Measurements from ENCODE around the gene ROR1.
A peak's percentile ranks its signal among the peaks of the same experiment; 100 is the strongest.

The ROR1 gene

DNA sequence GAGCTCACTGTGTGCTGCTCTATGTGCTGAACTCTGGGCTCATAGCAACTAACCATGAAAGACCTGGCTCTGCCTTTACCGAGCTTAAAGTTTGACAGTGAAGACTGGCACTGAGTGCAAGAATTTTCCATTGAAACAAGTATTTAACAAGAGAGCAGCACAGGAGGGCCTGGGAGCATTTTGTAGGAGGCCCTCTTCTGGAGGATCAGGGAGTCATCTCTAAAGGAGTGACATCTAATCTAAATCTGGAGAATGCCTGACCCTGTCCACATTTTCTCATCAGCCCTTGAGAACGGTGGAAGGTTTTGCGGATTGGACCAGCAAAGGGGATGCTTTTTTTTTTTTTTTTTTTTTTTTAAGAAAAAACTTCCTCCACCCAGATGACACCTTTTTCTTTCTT is 150.8 kb downstream of the ROR1 start:
- TF ChIP-seq, protein P1, sequence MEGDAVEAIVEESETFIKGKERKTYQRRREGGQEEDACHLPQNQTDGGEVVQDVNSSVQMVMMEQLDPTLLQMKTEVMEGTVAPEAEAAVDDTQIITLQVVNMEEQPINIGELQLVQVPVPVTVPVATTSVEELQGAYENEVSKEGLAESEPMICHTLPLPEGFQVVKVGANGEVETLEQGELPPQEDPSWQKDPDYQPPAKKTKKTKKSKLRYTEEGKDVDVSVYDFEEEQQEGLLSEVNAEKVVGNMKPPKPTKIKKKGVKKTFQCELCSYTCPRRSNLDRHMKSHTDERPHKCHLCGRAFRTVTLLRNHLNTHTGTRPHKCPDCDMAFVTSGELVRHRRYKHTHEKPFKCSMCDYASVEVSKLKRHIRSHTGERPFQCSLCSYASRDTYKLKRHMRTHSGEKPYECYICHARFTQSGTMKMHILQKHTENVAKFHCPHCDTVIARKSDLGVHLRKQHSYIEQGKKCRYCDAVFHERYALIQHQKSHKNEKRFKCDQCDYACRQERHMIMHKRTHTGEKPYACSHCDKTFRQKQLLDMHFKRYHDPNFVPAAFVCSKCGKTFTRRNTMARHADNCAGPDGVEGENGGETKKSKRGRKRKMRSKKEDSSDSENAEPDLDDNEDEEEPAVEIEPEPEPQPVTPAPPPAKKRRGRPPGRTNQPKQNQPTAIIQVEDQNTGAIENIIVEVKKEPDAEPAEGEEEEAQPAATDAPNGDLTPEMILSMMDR (conservative IDR thresholded peaks at IDR 0.05; ENCODE audit: low read depth, low read length), result peak; percentile 39
- DNase-seq (ENCODE audit: low read depth), result peak; percentile 21
- H3K4me3 ChIP-seq (ENCODE audit: low read depth, low read length), result no peak overlapping the region

GRCh38 chr1:63928186-63929105 is 154.6 kb downstream of the ROR1 start:
- TF ChIP-seq, protein P1 (conservative IDR thresholded peaks at IDR 0.05; ENCODE audit: low read depth, low read length), result no peak
- H3K4me3 ChIP-seq (ENCODE audit: low read depth, low read length), result no peak overlapping the region
- DNase-seq (ENCODE audit: low read depth), result no peak

DNA sequence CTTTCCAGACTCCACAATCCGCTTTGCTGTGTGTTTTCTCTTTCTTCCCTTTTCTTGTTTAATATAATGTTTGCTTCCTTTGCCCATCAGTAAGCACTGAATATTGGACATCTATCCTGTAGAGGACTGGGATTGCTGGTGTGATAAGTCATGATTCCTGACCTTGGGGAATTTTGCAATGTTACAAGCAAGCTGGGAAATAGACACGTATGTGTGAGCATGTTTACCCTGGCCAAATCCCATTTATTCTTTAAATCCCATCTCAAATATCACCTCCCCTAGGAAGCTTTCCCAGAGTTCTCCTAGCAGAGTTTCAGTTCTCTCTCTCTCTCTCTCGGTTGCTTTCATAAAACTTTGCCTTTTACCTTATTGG is 155.3 kb downstream of the ROR1 start:
- DNase-seq (ENCODE audit: low read depth), result no peak
- TF ChIP-seq, protein P1 (conservative IDR thresholded peaks at IDR 0.05; ENCODE audit: low read depth, low read length), result no peak
- H3K4me3 ChIP-seq (ENCODE audit: low read depth, low read length), result no peak overlapping the region

DNA sequence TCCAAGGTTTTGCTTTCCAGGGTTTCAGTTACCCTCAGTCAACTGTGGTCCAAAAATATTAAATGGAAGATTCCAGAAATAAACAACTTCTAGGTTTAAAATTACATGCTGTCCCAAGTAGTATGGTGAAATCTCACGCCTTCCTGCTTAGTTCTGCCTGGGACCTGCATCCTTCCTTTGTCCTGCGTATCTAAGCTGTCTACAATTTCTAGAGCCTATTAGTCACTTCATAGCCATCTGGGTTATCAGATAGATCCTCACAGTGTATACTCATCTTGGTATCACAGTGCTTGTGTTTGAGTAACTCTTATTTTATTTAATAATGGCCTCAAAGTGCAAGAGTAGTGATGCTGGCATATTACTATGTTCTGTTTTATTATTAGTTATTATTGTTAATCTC is 157.7 kb downstream of the ROR1 start:
- TF ChIP-seq, protein P1 (conservative IDR thresholded peaks at IDR 0.05; ENCODE audit: low read depth, low read length), result no peak
- H3K4me3 ChIP-seq (ENCODE audit: low read depth, low read length), result no peak overlapping the region
- DNase-seq (ENCODE audit: low read depth), result peak; percentile 56

DNA sequence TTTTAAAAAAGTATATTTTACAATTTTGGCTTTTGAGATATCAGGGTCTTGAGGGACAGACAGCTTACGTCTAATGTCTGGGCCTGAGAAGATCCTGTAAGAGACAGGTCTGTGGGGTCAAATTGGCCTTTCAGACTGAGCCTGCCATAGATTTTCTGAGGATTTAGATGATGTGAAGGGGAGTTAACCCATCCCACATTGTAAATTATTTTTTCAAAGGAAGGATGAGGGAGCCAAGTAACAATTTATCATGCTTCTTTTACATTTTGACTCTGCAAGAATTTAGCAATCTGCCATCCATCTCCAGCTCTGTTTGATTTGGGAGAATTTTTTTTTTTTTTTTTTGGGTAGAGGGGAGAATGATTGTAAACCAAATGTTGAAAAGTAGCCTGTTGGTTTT is 160.9 kb downstream of the ROR1 start:
- TF ChIP-seq, protein P1 (conservative IDR thresholded peaks at IDR 0.05; ENCODE audit: low read depth, low read length), result no peak
- H3K4me3 ChIP-seq (ENCODE audit: low read depth, low read length), result no peak overlapping the region
- no peak for DNase-seq (ENCODE audit: low read depth)

DNA sequence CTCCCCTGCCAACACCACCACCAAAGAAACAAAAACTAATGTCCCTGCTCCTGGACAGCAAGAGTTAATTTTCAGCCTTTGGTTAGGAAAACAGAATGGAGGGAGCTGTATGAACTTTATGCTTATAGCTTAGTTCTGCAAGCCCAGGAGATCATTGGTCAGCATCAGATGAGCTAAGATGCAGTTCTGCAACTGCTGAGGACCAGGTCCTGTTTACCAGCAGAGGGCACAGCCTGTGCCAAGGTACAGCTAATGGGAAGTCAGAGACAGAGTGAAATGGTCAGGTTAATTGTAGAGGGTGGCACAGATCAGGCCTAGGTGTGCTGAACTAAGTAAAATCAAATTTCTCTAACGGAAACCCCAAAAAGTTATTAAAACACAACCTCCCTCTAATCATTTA is 161.3 kb downstream of the ROR1 start:
- H3K4me3 ChIP-seq (ENCODE audit: low read depth, low read length), result no peak overlapping the region
- peak; percentile 38 for DNase-seq (ENCODE audit: low read depth)
- TF ChIP-seq, protein P1 (conservative IDR thresholded peaks at IDR 0.05; ENCODE audit: low read depth, low read length), result peak; percentile 52

DNA sequence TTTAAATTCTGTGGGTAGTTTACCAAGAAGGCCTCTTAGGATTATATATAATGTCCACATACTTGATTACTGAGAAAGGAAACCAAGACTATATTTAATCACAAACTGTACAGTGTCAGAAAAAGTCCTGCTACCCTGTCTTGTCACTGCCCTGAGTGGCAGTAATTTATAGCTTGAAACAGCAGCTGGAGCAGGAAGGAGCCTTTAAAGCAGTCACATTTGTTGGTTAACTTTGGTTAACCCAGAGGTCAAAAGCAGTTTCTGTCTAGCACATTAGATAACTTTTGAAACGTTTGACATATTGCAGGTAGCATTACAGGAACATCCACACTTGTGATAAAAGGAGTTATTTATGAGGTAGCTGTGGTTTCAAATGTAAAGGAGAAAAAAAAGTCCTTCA is 161.7 kb downstream of the ROR1 start:
- no peak for DNase-seq (ENCODE audit: low read depth)
- TF ChIP-seq, protein P1 (conservative IDR thresholded peaks at IDR 0.05; ENCODE audit: low read depth, low read length), result no peak
- H3K4me3 ChIP-seq (ENCODE audit: low read depth, low read length), result no peak overlapping the region

Measured in choroid plexus epithelial cell (primary cell).